K562 (cell line): ENCODE data around the gene P2RX2. TPM values are rescaled to one million over a fixed set of nuclear protein-coding genes. Genes with fewer than 3 reads are reported as not detected.

Experiments used
- ATAC-seq: fragments of 200-7000 bp; cut with Tn5 transposase; 3 replicates; pipeline ENCODE4 v1.9.1; 2020; ENCODE audit warnings: moderate library complexity
- BruUV-seq: library from RNA; stranded (reverse); fragments of 400-500 nt; replicated peaks from 2 replicates; lab custom pipeline; 2021; lab: Mats Ljungman, UMichigan
- CTCF ChIA-PET: fragments of 300-600 bp; formaldehyde crosslinking; extraction: SDS; loops from one replicate; lab custom pipeline; 2021; ENCODE audit warnings: low intra/inter-chr PET ratio; lab: Yijun Ruan, JAX
- POLR2A ChIA-PET: fragments of 300-600, 350-650 bp; sonication (Branson Sonifier 250); formaldehyde crosslinking; extraction: SDS; loops from one replicate; lab custom pipeline; 2021; ENCODE audit warnings: antibody characterized with exemption, inconsistent platforms; lab: Yijun Ruan, JAX
- DNase-seq, 4 experiments: peaks; one replicate each; pipeline versions ENCODE4 v3.0.0 to v3.0.0-alpha.2; 2011 to 2018; ENCODE audit warnings: low spot score in 3 of 4, mixed read lengths in 3 of 4; ENCODE audit errors: extremely low read depth in 1 of 4
- FAIRE-seq: peaks from 2 replicates; lab custom pipeline; 2011; peaks lifted over from hg19 to GRCh38; lab: Jason Lieb, UNC
- H2AFZ ChIP-seq: 2 replicates; pipeline ENCODE4 v1.6.0; 2011; ENCODE audit warnings: low read depth, low read length, control low read depth, inconsistent platforms
- H3K27ac ChIP-seq: fragments of 200-600 bp; 3 replicates; pipeline ENCODE4 v1.8.0; 2011; ENCODE audit warnings: low read depth, mild to moderate bottlenecking, control low read depth, inconsistent platforms, low read length, moderate library complexity, mixed read lengths; ENCODE audit errors: extremely low read depth
- H3K27me3 ChIP-seq, 2 experiments: fragments of 300-600 bp in 1 of 2; 2 replicates in 1 of 2; 3 replicates in 1 of 2; pipeline versions ENCODE4 v1.6.0 to v1.8.0; 2011; ENCODE audit warnings: inconsistent platforms in 2 of 2, low read length in 2 of 2, mild to moderate bottlenecking in 1 of 2, mixed read lengths in 1 of 2, moderate library complexity in 1 of 2; ENCODE audit not compliant: control insufficient read depth in 2 of 2, insufficient read depth in 2 of 2
- H3K36me3 ChIP-seq: fragments of 300-600 bp; 3 replicates; pipeline ENCODE4 v1.8.0; 2011; ENCODE audit warnings: mild to moderate bottlenecking, low read length, inconsistent platforms; ENCODE audit not compliant: control insufficient read depth, insufficient read depth
- H3K4me1 ChIP-seq, 2 experiments: fragments of 200-600 bp in 1 of 2; replicated peaks in 1 of 2; 2 replicates in 1 of 2; 3 replicates in 1 of 2; pipeline versions ENCODE4 v1.5.1 to v1.8.0; 2011; ENCODE audit warnings: inconsistent platforms in 2 of 2, low read length in 2 of 2, mild to moderate bottlenecking in 1 of 2, mixed read lengths in 1 of 2, moderate library complexity in 1 of 2; ENCODE audit not compliant: control insufficient read depth in 2 of 2, insufficient read depth in 2 of 2
- H3K4me2 ChIP-seq: 2 replicates; pipeline ENCODE4 v1.6.1; 2011; ENCODE audit warnings: low read length, control low read depth, inconsistent platforms, mixed read lengths; ENCODE audit not compliant: insufficient read depth
- H3K4me3 ChIP-seq: fragments of 200-600 bp; sonication (generic), shearing (Covaris generic); 2 replicates; pipeline ENCODE4 v1.5.1; 2016; ENCODE audit warnings: control low read depth, inconsistent platforms
- H3K79me2 ChIP-seq: fragments of 200-600 bp; 3 replicates; pipeline ENCODE4 v1.8.0; 2011; ENCODE audit warnings: low read length, inconsistent platforms; ENCODE audit not compliant: control insufficient read depth, insufficient read depth
- H3K9ac ChIP-seq, 2 experiments: 2 replicates each; pipeline versions ENCODE4 v1.6.0 to v1.6.1; 2011; ENCODE audit warnings: low read depth in 2 of 2, low read length in 2 of 2, control low read depth in 1 of 2, inconsistent platforms in 1 of 2, mild to moderate bottlenecking in 1 of 2, mixed read lengths in 1 of 2; ENCODE audit not compliant: insufficient read depth in 1 of 2
- H3K9me1 ChIP-seq: one replicate; pipeline ENCODE4 v1.6.0; 2011; ENCODE audit warnings: inconsistent platforms, mild to moderate bottlenecking, low read length, moderate library complexity; ENCODE audit not compliant: control insufficient read depth, insufficient read depth
- H3K9me3 ChIP-seq: replicated peaks from 2 replicates; pipeline ENCODE4 v1.5.1; 2011; ENCODE audit warnings: low read depth, low read length, inconsistent platforms; ENCODE audit not compliant: control insufficient read depth, insufficient read depth
- H4K20me1 ChIP-seq: replicated peaks from 2 replicates; pipeline ENCODE4 v1.6.1; 2011; ENCODE audit warnings: low read length, inconsistent platforms, mixed read lengths; ENCODE audit not compliant: control insufficient read depth, insufficient read depth
- FOXA3 ChIP-seq, 2 experiments: fragments of 450-650 bp in 1 of 2; sonication (generic) in 1 of 2; formaldehyde crosslinking; IDR thresholded peaks in 1 of 2; conservative IDR thresholded peaks in 1 of 2; 2 replicates each; pipeline versions ENCODE4 v1.4.0 to v1.8.0; 2020 to 2022; ENCODE audit warnings: mild to moderate bottlenecking in 2 of 2, missing genetic modification reagents in 1 of 2
- SMARCE1 ChIP-seq: fragments of 450-650 bp; IDR thresholded peaks from 2 replicates; pipeline ENCODE4 v1.7.1; 2016; ENCODE audit warnings: mild to moderate bottlenecking
- ZNF12 ChIP-seq: sonication (generic); formaldehyde crosslinking; IDR thresholded peaks from 2 replicates; pipeline ENCODE4 v1.4.0; 2020; ENCODE audit warnings: mild to moderate bottlenecking, missing genetic modification reagents
- ZNF121 ChIP-seq: sonication (generic); formaldehyde crosslinking; conservative IDR thresholded peaks from 2 replicates; pipeline ENCODE4 v1.8.0; 2022; ENCODE audit warnings: missing genetic modification reagents
- WGBS: fragments of 100-300 bp; shearing (Covaris generic); methylation state at CpG from one replicate; pipeline ENCODE4 v1.1.6; 2016; ENCODE audit warnings: low coverage, mixed read lengths; ENCODE audit not compliant: insufficient coverage; ENCODE audit errors: missing lambda C conversion rate; 5-methylcytosine and 5-hydroxymethylcytosine counted together
- in situ Hi-C: fragments of 300-500 bp; cut with MboI; formaldehyde crosslinking; loops from 4 replicates; pipeline ENCODE4 v1.15.0; 2018; ENCODE audit warnings: inconsistent platforms, mixed read lengths
- intact Hi-C: fragments of 100-400 bp; cut with micrococcal nuclease; formaldehyde crosslinking; loops from 2 replicates; pipeline ENCODE4 v1.14.2; 2022
- polyA plus RNA-seq, 8 experiments: library from polyadenylated mRNA; depleted of rRNA in 4 of 8; stranded (reverse) in 5 of 8; unstranded in 3 of 8; fragments of >200 nt; fragmentation: Nextera tagmentation in 2 of 8; fragmentation: Illumina TruSeq in 1 of 8; extraction: Ambion mirVana in 2 of 8; extraction: Trizol in 1 of 8; gene quantifications; 2 replicates each; pipeline versions ENCODE4 v1.2.1 to v1.2.3, GENCODE V29; 2011 to 2014; ENCODE audit warnings: inconsistent platforms in 1 of 8, missing spikeins in 1 of 8
- total RNA-seq, 7 experiments: library from RNA; depleted of rRNA in 6 of 7; stranded (reverse); fragments of >200 nt in 6 of 7; fragmentation: Illumina TruSeq in 2 of 7; extraction: Trizol in 2 of 7; gene quantifications; 2 replicates each; pipeline versions ENCODE4 v1.2.1 to v1.2.3, GENCODE V29; 2011 to 2021; ENCODE audit warnings: low replicate concordance in 1 of 7

Gene P2RX2
- total and polyA plus RNA-seq, 9 of the 15 experiments (the other 6 are each of a cell fraction or from before 2014, with no cell fraction given): not detected

DNA sequence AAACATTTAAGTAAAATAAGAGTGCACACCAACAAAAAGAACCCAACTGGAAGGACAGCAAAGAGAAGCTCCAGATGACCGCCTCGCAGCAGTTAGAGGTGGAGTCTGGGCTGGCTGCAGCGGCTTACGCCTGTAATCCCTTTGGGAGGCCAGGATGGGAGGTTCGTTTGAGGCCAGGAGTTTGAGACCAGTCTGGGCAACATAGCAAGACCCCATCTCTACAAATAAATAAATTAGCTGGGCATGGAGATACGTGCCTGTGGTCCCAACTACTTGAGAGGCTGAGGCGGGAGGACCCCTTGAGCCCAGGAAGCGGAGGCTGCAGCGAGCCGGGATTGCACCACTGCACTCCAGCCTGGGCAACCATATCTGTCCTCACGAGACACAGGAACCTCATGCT lies 23.4 kb upstream of the P2RX2 start:
- H3K9me1 ChIP-seq: no peaks in the 10 kb centered on the region
- H3K27me3 ChIP-seq: peaks cover 27 to 46% of the 10 kb centered on the region in 2 experiments
- no peaks in the 10 kb centered on the region for H3K36me3 ChIP-seq
- TF ChIP-seq FOXA3 (CRISPR knock-in tag; conservative IDR thresholded peaks at IDR 0.05 in 1 of 2, IDR thresholded peaks at IDR 0.05 in 1 of 2) (no peak), ZNF121 (peak; percentile 62; the same call in 1 of the 2 replicates)
- ChIA-PET CTCF (no interaction called here), POLR2A (interaction anchor here (0.6 to 1.3 kb wide), 4 partner anchors 41 to 233 kb away, joined by 3 to 4 read pairs (median 3); no protein-coding TSS in a partner anchor)
- 3% methylated on average over 9 of the region's 11 CpGs for WGBS
- no peak overlapping the region for H3K27ac ChIP-seq
- 0 out of 2 replicates have a peak, but pooled peaks cover 5% of the 10 kb centered on the region for H4K20me1 ChIP-seq
- DNase-seq (no peak), ATAC-seq (no peak), FAIRE-seq (no peak)
- H3K4me3 ChIP-seq: no peak overlapping the region
- peaks cover 2 to 47% of the 10 kb centered on the region in 2 experiments; a peak in 3 of 5 replicates for H3K4me1 ChIP-seq
- H3K9me3 ChIP-seq: no peaks in the 10 kb centered on the region
- H3K4me2 ChIP-seq: no peak overlapping the region
- no peaks in the 10 kb centered on the region for H3K79me2 ChIP-seq
- H2AFZ ChIP-seq: no peak overlapping the region
- intact Hi-C loops: no loop called here
- no peak overlapping the region for H3K9ac ChIP-seq
- BruUV-seq: no TSS peak
- in situ Hi-C loops: no loop called here

- DNase-seq (no peak), ATAC-seq (no peak), FAIRE-seq (no peak)
- no peaks in the 10 kb centered on the region for H3K36me3 ChIP-seq
- peaks cover 7 to 55% of the 10 kb centered on the region in 2 experiments; a peak in 3 of 5 replicates for H3K4me1 ChIP-seq
- no peak overlapping the region for H2AFZ ChIP-seq
- 34% methylated on average over 14 of the region's 18 CpGs for WGBS
- peaks cover 22 to 41% of the 10 kb centered on the region in 2 experiments for H3K27me3 ChIP-seq
- H3K27ac ChIP-seq: no peak overlapping the region
- H4K20me1 ChIP-seq: 0 out of 2 replicates have a peak, but pooled peaks cover 5% of the 10 kb centered on the region
- no peak for TF ChIP-seq SMARCE1
- peak; percentile 85; the same call in 1 of the 2 replicates for TF ChIP-seq ZNF12 (CRISPR knock-in tag)
- intact Hi-C loops: no loop called here
- no TSS peak for BruUV-seq
- POLR2A ChIA-PET: interaction anchor here (0.7 kb wide), 1 partner anchor 35 kb away, joined by 3 read pairs; no protein-coding TSS in a partner anchor
- CTCF ChIA-PET: no interaction called here
- in situ Hi-C loops: no loop called here
- no peak overlapping the region for H3K4me2 ChIP-seq
- no peaks in the 10 kb centered on the region for H3K9me1 ChIP-seq
- H3K9me3 ChIP-seq: no peaks in the 10 kb centered on the region
- no peak overlapping the region for H3K9ac ChIP-seq
- no peak overlapping the region for H3K4me3 ChIP-seq
- no peaks in the 10 kb centered on the region for H3K79me2 ChIP-seq
These were observed 22.6 kb upstream of the P2RX2 start for GRCh38 chr12:132596016-132596415.
